A673 (cell line): ENCODE results near the gene ZNF821.
"Not testable (repeated sequence)": the region's sequence is repeated elsewhere in the genome, so short reads cannot be mapped to it uniquely, and the experiment has no call there.

Source experiments
- EZH2 ChIP-seq: fragments of 200-600 bp; sonication (generic); IDR thresholded peaks from 2 replicates; pipeline ENCODE4 v1.6.1; 2017; ENCODE audit warnings: borderline replicate concordance, low read depth, mild to moderate bottlenecking, mixed read lengths, antibody characterized with exemption, low read length; ENCODE audit not compliant: poor library complexity, severe bottlenecking
- TF ChIP-seq, protein P1 (sequence below): fragments of 300-800, 200-600 bp; sonication (generic); conservative IDR thresholded peaks from 2 replicates; pipeline ENCODE4 v1.5.1; 2017; ENCODE audit warnings: low read depth, mild to moderate bottlenecking, antibody characterized with exemption, low read length, moderate library complexity, mixed read lengths

GRCh38 chr16:71810155-71810530 is 73.8 kb downstream of the ZNF821 start:
- TF ChIP-seq, protein P1, sequence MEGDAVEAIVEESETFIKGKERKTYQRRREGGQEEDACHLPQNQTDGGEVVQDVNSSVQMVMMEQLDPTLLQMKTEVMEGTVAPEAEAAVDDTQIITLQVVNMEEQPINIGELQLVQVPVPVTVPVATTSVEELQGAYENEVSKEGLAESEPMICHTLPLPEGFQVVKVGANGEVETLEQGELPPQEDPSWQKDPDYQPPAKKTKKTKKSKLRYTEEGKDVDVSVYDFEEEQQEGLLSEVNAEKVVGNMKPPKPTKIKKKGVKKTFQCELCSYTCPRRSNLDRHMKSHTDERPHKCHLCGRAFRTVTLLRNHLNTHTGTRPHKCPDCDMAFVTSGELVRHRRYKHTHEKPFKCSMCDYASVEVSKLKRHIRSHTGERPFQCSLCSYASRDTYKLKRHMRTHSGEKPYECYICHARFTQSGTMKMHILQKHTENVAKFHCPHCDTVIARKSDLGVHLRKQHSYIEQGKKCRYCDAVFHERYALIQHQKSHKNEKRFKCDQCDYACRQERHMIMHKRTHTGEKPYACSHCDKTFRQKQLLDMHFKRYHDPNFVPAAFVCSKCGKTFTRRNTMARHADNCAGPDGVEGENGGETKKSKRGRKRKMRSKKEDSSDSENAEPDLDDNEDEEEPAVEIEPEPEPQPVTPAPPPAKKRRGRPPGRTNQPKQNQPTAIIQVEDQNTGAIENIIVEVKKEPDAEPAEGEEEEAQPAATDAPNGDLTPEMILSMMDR, result not testable (repeated sequence)
- not testable (repeated sequence) for TF ChIP-seq EZH2
